NCI-H524 treated with DMSO at 0.1 percent for 48 hours (cell line): ENCODE data around the gene PCNP.
"Not testable (repeated sequence)": the region's sequence is repeated elsewhere in the genome, so short reads cannot be mapped to it uniquely, and the experiment has no call there.

Experiments used
- DNase-seq: peaks from one replicate; lab custom pipeline; 2025; lab: John Stamatoyannopoulos, UW

Gene PCNP

GRCh38 chr3:101567528-101568317 is 6.3 kb upstream of the PCNP start:
- DNase-seq, result no peak

DNA sequence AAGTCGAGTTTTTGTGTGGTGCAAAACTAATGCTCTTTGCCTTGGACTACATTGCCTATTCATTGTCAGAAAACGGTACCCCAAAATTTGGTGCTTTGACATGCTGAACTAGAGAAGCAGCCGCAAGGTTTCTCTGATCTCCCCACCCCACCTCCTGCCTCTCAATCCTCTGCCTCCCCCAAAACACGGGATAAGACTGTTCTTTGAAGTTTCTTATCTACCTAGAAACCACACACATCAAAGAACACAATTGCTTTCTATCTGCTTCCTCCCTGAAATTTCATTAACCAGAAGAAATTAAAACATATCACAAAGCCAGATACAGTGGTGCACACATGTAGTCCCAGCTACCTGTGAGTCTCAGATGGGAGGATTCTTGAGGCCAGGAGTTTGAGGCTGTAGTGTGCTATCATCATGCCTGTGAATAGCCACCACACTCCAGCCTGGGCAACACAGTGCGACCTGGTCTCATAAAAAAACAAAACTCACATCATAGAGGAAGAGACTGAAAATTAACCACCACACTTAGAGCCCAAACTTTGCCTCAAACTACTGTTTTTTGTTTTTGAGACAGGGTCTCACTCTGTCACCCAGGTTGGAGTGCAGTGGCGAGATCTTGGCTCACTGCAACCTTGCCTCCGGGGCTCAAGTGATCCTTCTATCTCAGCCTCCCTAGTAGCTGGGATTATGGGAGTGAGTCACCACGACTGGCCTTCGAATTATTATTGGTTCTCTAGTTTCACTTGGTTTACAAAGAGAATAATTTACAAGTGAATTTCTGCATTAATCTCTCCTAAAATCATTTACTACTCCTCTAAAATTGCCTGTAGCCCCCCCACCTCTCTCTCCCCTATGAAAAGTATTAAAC is 2.7 kb upstream of the PCNP start:
- no peak for DNase-seq

- DNase-seq, result no peak
These were observed 570 bp downstream of the PCNP start for GRCh38 chr3:101574388-101575112.

GRCh38 chr3:101577286-101577685 is 3.3 kb downstream of the PCNP start:
- no peak for DNase-seq

GRCh38 chr3:101588616-101589015 is 14.6 kb downstream of the PCNP start:
- no peak for DNase-seq

GRCh38 chr3:101591071-101591470 is 17.1 kb downstream of the PCNP start:
- DNase-seq, result no peak

DNA sequence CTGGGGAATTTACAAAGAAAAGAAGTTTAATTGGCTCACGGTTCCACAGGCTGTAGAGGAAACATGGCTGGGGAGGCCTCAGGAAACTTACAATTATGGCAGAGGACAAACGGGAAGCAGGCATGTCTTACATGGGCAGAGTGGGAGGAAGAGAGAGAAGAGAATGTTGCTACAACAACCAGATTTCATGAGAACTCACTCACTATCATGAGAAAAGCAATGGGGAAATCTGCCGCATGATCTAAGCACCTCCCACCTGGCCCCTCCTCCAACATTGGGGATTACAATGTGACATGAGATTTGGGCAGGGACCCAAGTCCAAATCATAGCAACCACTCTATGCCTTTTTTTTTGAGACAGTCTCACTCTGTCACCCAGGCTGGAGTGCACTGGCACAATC is 28.8 kb downstream of the PCNP start:
- DNase-seq, result no peak

GRCh38 chr3:101603184-101603583 is 29.2 kb downstream of the PCNP start:
- DNase-seq, result no peak

- not testable (repeated sequence) for DNase-seq
These were observed 31.4 kb downstream of the PCNP start for GRCh38 chr3:101605398-101605797.

GRCh38 chr3:101611023-101611422 is 37.0 kb downstream of the PCNP start:
- no peak for DNase-seq

GRCh38 chr3:101613014-101613413 is 39.0 kb downstream of the PCNP start:
- not testable (repeated sequence) for DNase-seq

- no peak for DNase-seq
These were observed 41.5 kb downstream of the PCNP start for GRCh38 chr3:101615525-101615924.

- DNase-seq, result no peak
These were observed 43.5 kb downstream of the PCNP start for GRCh38 chr3:101617478-101617877.

- DNase-seq, result no peak
These were observed 44.7 kb downstream of the PCNP start for GRCh38 chr3:101618726-101619125.

GRCh38 chr3:101619734-101620133 is 45.8 kb downstream of the PCNP start:
- no peak for DNase-seq

GRCh38 chr3:101623656-101624055 is 49.7 kb downstream of the PCNP start:
- no peak for DNase-seq

DNA sequence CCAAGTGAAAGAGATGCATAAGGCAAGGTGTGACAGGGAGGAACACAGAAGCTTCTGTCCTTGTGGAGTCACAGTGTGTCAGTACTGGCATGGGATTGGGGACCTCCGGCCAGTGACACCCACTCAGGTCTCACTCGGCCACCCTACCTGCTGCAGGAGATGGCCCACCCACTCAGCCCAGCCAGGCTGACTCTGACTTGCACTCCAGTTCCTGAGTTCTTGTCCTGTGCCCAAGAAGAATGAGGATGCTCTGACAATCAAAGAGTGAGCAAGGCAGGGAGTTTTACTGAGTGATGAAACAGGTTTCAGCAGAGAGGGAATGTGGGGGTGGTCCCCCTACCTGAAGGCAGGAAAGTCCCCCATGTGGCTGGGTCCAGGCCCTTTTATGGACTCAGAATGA is 50.9 kb downstream of the PCNP start:
- DNase-seq, result no peak

- no peak for DNase-seq
These were observed 51.9 kb downstream of the PCNP start for GRCh38 chr3:101625879-101626278.

DNA sequence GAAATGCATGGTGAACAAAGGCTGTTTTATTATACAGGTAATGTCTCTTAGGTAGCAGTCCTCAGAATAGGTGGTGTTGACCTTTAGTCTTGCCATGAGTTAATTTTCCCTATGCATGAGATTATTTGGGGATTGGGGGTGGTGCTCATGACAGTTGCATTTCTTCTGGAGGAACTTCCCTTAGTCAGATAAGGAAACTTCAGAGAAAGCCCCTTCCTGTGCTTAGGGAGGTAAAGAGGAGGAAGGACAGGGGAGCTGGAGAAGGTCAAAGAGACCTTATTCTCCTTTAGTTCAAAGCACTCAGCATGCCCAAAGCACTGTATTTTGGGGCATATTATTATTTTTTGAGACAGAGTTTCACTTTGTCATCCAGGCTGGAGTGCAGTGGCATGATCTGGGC is 55.2 kb downstream of the PCNP start:
- no peak for DNase-seq

- no peak for DNase-seq
These were observed 57.3 kb downstream of the PCNP start for GRCh38 chr3:101631098-101631796.

GRCh38 chr3:101631959-101632358 is 58.0 kb downstream of the PCNP start:
- DNase-seq, result not testable (repeated sequence)

- no peak for DNase-seq
These were observed 58.6 kb downstream of the PCNP start for GRCh38 chr3:101632586-101632985.
